ENCODE data around the gene TET1. TPM values are rescaled to one million over a fixed set of nuclear protein-coding genes. Genes with fewer than 3 reads are reported as not detected.
A peak's percentile ranks its signal among the peaks of the same experiment; 100 is the strongest.
"Not testable (repeated sequence)": the region's sequence is repeated elsewhere in the genome, so short reads cannot be mapped to it uniquely, and the experiment has no call there.

TET1 gene
- polyA plus RNA-seq, 3 donors, result 9.3 to 11.7 (median 9.6) TPM

GRCh38 chr10:68604441-68604840, 44.3 kb downstream of the TET1 start:
- no peak for DNase-seq (ENCODE audit: low read depth in 3 of 3, low spot score in 2 of 3)

GRCh38 chr10:68606918-68607317, 46.8 kb downstream of the TET1 start:
- DNase-seq (ENCODE audit: low read depth in 3 of 3, low spot score in 2 of 3), result no peak

DNA sequence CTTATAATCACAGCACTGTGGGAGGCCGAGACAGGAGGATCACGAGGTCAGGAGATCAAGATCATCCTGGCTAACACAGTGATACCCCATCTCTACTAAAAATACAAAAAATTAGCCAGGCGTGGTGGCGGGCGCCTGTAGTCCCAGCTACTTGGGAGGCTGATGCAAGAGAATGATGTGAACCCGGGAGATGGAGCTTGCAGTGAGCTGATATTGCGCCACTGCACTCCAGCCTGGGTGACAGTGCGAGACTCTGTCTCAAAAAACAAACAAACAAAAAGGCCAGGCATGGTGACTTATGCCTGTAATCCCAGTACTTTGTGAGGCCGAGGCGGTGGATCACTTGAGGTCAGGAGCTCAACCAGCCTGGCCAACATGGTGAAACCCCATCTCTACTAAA, 49.9 kb downstream of the TET1 start:
- not testable (repeated sequence) for DNase-seq (ENCODE audit: low read depth in 3 of 3, low spot score in 2 of 3)

DNA sequence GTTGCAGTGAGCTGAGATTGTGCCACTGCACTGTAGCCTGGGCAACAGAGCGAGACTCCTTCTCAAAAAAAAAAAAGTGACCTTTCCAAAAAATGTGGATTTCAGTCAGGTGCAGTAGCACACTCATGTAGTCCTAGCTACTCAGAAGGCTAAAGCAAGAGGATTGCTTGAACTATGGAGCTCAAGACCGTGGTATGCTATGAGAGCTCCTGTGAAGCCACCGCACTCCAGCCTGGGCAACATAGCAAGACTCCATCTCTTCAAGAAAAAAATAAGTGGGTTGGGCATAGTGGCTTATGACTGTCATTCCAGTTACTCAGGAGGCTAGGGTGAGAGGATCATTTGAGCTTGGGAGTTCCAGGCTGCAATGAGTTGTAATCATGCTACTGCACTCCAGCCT, 51.1 kb downstream of the TET1 start:
- no peak for DNase-seq (ENCODE audit: low read depth in 3 of 3, low spot score in 2 of 3)

DNA sequence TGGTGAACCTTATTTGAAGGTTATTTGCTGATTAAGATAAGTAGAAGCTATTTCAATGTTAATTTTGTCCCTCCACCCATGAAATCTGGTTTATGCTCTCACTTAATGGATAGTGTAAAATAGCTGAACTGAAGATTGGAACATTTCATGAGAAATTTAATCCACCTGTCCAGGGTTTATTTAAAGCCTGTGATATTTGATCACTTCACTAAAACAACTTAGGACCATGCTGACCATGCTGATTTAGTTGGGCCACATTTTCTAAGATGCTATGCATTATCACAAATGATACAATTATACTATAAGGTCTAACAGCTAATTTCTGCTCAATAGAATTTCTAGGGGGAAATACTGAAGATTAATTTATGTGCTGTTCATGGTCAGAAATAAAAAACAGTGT, 53.8 kb downstream of the TET1 start:
- DNase-seq (ENCODE audit: low read depth in 3 of 3, low spot score in 2 of 3), result not testable (repeated sequence)

DNA sequence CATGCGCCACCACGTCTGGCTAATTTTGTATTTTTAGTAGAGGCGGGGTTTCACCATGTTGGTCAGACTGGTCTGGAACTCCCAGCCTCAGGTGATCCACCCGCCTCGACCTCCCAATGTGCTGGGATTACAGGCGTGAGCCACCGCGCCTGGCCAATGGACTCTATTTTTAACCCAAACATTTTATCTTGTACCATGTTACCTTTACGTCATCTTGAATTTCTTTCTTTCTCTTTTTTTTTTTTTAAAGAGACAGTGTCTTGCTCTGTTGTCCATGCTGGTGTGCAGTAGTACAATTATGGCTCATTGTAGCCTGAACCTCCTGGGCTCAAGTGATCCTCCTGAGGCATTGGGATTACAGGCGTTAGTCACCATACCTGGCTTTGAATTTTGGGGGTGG, 57.6 kb downstream of the TET1 start:
- DNase-seq (ENCODE audit: low read depth in 3 of 3, low spot score in 2 of 3), result not testable (repeated sequence)

DNA sequence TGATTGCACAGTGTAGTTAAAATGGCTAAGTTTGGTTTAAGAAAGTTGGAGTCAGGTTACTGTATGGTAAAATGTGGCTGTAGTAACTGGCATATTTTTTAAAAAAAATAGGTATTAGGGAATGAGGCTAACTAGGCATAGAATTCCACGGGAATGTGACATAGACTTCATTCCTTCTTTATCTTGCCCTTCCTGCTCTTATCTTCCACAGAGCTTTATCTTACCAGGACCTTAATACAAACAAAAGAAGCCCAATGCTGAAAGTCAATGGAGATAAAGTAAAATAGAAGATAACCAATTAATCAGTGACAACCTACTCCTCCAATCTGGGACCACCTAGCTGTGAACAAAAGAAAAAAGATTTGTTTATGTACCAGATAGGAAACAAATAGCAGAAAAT, 58.1 kb downstream of the TET1 start:
- no peak for DNase-seq (ENCODE audit: low read depth in 3 of 3, low spot score in 2 of 3)

GRCh38 chr10:68619595-68619994, 59.5 kb downstream of the TET1 start:
- no peak for DNase-seq (ENCODE audit: low read depth in 3 of 3, low spot score in 2 of 3)

DNA sequence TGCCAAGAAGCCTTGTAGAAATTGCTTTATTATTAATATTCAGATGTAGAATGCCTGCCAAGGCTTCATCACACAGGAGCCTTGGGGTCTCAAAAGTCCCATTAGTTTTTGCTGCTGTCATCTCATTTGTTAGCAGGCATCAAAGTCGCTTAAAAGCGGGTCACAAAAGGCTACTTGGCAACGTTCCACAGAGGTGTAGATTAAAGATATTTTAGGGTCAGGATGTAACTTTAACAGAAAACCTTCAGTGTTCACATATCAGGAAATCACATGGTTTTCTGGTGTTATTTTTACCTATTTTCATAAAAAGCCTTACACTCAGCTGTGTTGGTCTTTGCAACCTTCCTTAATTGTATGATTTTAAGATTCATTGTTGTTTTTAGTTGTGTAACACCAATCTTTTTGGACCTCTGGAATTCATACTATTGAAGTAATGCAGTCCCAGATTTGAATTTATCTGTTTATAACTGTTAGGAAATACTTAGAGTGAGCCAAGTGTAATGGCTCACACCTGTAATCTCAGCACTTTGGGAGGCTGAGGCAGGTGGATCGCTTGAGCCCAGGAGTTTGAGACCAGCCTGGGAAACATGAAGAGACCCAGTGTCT, 65.3 kb downstream of the TET1 start:
- no peak for DNase-seq (ENCODE audit: low read depth in 3 of 3, low spot score in 2 of 3)

DNA sequence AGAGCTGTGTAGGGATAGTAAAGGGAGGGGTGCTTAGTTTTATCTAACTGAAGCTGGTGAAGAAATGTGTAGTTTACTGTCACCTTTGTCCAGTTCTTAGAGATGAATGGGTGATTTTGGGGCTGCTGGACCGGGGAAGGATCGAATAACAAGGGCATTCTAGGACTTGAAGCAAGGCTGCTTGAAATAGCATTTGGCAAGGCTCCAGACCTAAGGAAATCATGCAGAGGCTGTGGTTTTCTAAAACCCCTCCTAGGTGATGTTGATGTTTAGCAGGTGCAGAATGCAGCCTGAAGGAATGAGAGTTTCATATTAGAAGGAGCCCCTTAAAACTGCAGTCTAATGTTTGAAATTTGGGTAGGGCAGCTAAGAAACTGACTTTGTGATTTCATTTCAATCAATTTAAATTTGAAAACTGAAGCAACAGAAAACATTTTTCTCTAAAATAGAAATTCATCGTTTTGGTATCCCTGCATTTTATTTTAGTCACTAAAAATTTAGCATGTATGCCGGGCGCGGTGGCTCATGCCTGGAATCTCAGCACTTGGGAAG, 68.5 kb downstream of the TET1 start:
- DNase-seq (ENCODE audit: low read depth in 3 of 3, low spot score in 2 of 3), result peak in 2 of 3 donors; percentile 4 to 19

DNA sequence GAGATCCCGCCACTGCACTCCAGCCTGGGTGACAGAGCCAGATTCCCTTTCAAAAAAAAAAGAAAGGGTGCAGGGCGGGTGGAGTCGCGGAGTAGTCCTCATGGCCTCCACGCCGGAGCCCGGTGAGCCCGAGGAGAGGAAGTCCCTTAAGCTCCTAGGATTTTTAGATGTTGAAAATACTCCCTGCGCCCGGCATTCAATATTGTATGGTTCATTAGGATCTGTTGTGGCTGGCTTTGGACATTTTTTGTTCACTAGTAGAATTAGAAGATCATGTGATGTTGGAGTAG, 72.1 kb downstream of the TET1 start:
- DNase-seq (ENCODE audit: low read depth in 3 of 3, low spot score in 2 of 3), result not testable (repeated sequence)

- no peak for DNase-seq (ENCODE audit: low read depth in 3 of 3, low spot score in 2 of 3)
These were observed 73.1 kb downstream of the TET1 start for GRCh38 chr10:68633281-68633680.

- DNase-seq (ENCODE audit: low read depth in 3 of 3, low spot score in 2 of 3), result no peak
These were observed 73.8 kb downstream of the TET1 start for GRCh38 chr10:68633816-68634466.

- no peak for DNase-seq (ENCODE audit: low read depth in 3 of 3, low spot score in 2 of 3)
These were observed 76.2 kb downstream of the TET1 start for GRCh38 chr10:68636335-68636734.

- not testable (repeated sequence) for DNase-seq (ENCODE audit: low read depth in 3 of 3, low spot score in 2 of 3)
These were observed 83.4 kb downstream of the TET1 start for GRCh38 chr10:68643550-68643949.

DNA sequence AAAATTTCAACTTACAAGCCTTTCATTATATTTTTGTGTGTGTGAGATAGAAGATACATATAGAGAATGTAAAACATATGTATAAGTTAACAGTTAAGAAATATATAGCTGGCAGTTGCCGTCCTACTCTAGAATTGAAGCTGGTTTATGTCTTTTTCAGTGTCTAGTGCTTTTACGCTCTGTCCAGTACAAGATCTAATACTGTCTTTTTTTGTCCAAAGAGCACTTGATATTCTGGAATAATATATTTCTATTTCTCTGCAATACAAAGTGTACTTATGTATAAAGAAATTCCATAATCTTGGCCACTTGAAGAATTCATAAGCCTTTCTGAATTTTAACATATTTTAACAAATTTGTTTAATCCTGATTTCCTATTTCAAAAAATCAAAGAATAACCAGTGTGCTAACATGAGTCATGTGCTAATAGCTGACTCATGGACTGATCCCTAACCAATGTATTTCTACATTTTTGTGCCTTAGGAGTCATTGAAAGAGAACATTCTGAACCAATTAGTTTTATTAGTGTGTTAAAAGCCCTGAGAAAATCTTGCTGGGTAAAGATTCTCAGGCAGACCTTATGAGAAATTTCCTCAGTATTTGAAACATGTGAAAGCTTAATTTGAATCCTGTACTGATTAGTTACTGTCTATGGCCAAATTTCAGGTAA, 87.7 kb downstream of the TET1 start:
- no peak for DNase-seq (ENCODE audit: low read depth in 3 of 3, low spot score in 2 of 3)

DNA sequence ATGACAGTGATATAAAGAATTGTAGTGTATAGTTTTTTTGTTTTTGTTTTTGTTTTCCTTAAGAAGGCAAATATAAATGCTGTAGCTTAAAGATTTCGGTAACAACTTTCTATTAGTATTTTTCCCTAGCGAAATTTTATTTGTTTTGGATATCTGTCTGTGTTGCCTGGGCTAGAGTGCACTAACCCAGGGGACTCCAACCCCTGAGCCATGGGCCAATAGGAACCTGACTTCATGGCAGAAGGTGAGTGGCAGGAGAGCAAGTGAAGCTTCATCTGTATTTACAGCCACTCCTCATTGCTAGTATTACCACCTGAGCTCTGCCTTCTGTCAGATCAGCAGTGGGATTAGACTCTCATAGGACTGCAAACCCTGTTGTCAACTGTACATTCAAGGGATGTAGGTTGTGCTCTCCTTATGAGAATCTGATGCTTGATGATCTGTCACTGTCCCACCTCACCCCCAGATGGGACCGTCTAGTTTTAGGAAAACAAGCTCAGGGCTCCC, 95.5 kb downstream of the TET1 start:
- no peak for DNase-seq (ENCODE audit: low read depth in 3 of 3, low spot score in 2 of 3)

DNA sequence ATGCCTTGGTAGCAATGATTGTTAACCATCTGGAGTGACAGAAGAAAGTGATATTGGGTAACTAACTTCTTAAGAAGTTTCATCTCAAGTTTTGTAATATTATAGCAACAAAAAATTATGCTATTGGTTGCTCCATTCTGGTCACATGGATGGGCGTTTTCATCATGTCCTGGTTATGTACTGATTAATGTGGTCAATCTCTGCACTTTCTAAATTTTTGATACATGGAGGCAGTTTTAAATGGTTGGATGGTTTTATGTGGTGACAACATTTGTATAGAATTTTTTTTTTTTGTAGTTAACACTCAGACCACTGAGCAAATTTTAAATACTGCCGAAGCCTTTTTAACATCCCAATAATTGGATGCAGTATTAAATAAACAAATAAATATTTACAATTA, 105.7 kb downstream of the TET1 start:
- DNase-seq (ENCODE audit: low read depth in 3 of 3, low spot score in 2 of 3), result no peak

GRCh38 chr10:68666280-68666760, 106.2 kb downstream of the TET1 start:
- DNase-seq (ENCODE audit: low read depth in 3 of 3, low spot score in 2 of 3), result no peak

DNA sequence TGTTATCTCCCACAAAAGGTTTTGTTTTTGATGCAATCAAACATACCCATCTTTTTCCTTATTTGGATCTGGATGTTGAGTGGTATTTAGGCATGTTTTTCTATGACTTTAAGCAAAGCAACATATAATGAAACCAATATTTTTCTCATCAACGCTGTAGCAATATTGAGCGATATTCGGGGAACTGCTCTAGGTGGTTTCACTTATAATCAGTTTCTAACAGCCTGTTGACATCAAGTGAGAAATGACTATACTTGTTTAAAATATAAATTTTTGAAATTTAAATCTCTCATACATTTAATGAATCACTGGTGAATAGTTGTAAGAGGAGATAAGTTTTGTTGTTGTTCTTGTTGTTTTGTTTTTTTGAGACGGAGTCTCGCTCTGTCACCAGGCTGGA, 108.1 kb downstream of the TET1 start:
- no peak for DNase-seq (ENCODE audit: low read depth in 3 of 3, low spot score in 2 of 3)

- DNase-seq (ENCODE audit: low read depth in 3 of 3, low spot score in 2 of 3), result no peak
These were observed 108.8 kb downstream of the TET1 start for GRCh38 chr10:68668972-68669371.

- DNase-seq (ENCODE audit: low read depth in 3 of 3, low spot score in 2 of 3), result no peak
These were observed 124.3 kb downstream of the TET1 start for GRCh38 chr10:68684413-68684812.
